PC-3 (cell line): ENCODE results near the gene ITPR3.

Experiments used
- EZH2 ChIP-seq: fragments of 300-600 bp; sonication (generic); IDR thresholded peaks from one replicate; pipeline ENCODE4 v1.6.1; 2017; ENCODE audit warnings: antibody characterized with exemption, mild to moderate bottlenecking, low read length; ENCODE audit not compliant: unreplicated experiment
- EZH2phosphoT487 ChIP-seq: fragments of 300-600 bp; sonication (generic); IDR thresholded peaks from 2 replicates; pipeline ENCODE4 v1.6.1; 2018; ENCODE audit warnings: mild to moderate bottlenecking, antibody characterized with exemption, low read length, borderline replicate concordance
- TF ChIP-seq, protein P1 (sequence below): fragments of 300-600 bp; sonication (generic); conservative IDR thresholded peaks from 2 replicates; pipeline ENCODE4 v1.5.1; 2017; ENCODE audit warnings: antibody characterized with exemption, low read depth, mild to moderate bottlenecking, low read length

DNA sequence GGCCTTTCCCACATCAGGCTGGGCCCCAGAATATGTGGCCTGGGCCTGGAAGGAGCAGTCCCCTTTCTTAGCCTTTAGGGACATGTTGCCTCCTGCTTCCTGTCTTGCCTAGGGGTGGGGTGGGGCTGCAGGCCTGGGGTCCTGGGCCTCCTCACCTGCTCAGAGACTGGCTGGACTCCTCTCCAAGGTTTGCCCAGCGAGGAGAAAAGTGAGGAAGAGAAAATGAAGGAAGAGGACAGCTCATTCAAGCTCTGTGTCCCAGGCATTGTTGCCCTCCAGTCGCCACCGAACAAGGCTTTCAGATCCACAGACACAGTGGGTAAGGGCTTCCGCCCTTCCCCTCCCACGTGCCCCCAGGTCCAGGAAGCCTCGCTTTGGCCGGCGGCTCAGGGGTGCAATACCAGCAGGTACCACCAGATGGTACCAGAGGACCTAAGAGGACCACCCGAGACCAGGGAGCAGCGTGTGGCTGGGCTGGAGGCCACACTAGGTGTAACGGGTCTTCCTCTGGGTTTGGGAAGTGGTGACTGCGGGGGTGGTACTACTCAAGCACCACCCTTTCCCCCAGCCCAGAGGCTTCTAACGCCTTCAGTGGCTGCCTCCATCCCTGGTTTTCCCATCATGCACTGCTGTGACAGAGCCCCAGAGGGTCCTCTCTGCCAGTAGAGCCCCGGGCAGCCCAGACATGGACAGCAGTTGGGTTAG is 35.6 kb upstream of the ITPR3 start:
- TF ChIP-seq EZH2 (no peak), EZH2phosphoT487 (no peak)
- TF ChIP-seq, protein P1, sequence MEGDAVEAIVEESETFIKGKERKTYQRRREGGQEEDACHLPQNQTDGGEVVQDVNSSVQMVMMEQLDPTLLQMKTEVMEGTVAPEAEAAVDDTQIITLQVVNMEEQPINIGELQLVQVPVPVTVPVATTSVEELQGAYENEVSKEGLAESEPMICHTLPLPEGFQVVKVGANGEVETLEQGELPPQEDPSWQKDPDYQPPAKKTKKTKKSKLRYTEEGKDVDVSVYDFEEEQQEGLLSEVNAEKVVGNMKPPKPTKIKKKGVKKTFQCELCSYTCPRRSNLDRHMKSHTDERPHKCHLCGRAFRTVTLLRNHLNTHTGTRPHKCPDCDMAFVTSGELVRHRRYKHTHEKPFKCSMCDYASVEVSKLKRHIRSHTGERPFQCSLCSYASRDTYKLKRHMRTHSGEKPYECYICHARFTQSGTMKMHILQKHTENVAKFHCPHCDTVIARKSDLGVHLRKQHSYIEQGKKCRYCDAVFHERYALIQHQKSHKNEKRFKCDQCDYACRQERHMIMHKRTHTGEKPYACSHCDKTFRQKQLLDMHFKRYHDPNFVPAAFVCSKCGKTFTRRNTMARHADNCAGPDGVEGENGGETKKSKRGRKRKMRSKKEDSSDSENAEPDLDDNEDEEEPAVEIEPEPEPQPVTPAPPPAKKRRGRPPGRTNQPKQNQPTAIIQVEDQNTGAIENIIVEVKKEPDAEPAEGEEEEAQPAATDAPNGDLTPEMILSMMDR = peak; percentile 97
